ENCODE data around the gene TNK2.

- TF ChIP-seq EZH2 (IDR thresholded peaks at IDR 0.05; ENCODE audit: low read length) (no peak), CTCF (optimal IDR thresholded peaks at IDR 0.05 in 1 of 3, IDR thresholded peaks at IDR 0.05 in 1 of 3, conservative IDR thresholded peaks at IDR 0.05 in 1 of 3; ENCODE audit: extremely low read depth in 1 of 3, insufficient read depth in 2 of 3, low read length in 3 of 3) (no peak)
Measured at GRCh38 chr3:195817578-195818135, 90.7 kb downstream of the TNK2 start.

Data from keratinocyte (primary cell).